GM21381 (cell line): ENCODE measurements around the gene BLOC1S5.
"Not testable (repeated sequence)": the region's sequence is repeated elsewhere in the genome, so short reads cannot be mapped to it uniquely, and the experiment has no call there.

Experiments used
- ATAC-seq: cut with Tn5 transposase; IDR thresholded peaks from one replicate; pipeline ENCODE4 v1.9.1; 2021; ENCODE audit warnings: mild to moderate bottlenecking, moderate library complexity; ENCODE audit not compliant: unreplicated experiment

BLOC1S5 gene

DNA sequence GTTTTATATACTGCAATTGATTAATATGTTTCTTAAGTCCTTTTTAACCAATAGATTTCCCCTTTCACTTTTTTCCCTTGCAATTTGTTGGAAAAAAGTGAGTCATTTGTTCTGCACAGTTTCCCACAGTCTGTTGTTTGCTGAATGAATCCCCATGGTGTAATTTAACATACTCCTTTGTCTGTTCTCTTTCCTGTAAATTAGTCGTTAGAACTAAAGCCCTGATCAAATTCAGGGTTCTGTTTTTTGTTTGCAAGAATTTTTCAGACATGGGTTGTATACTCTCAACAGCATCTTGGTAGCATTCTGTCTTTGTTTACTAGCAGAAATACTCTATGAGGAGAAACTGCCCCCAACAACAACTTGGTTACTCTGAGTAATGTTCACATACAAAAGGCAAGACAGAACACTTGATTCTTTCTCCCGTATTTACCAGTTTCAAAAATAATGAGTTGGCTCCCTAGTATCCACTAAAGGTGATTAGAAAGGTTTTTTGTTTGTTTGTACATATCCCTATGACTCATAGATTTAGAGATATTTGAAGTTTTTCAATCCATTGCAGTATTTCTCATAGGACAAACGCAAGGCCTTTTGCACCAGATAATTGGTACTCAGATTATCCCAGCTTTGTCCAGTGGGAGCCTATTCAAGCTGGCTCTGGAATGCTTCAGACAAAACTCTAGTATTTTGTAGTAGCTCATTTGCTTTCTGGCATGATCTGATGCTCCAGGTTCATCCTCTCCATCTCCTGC lies 16.5 kb downstream of the BLOC1S5 start:
- ATAC-seq = no peak

DNA sequence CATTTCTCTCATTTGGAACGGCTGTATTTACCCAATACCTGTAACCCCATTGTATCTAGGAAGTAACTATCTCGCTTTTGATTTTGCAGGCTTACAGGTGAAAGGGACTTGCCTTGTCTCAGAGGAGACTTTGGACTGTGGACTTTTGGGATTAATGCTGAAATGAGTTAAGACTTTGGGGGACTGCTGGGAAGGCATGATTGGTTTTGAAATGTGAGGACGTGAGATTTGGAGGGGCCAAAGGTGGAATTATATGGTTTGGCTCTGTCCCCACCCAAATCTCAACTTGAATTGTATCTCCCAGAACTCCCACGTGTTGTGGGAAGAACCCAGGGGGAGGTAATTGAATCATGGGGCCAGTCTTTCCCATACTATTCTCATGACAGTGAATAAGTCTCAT lies 18.4 kb downstream of the BLOC1S5 start:
- ATAC-seq = not testable (repeated sequence)

DNA sequence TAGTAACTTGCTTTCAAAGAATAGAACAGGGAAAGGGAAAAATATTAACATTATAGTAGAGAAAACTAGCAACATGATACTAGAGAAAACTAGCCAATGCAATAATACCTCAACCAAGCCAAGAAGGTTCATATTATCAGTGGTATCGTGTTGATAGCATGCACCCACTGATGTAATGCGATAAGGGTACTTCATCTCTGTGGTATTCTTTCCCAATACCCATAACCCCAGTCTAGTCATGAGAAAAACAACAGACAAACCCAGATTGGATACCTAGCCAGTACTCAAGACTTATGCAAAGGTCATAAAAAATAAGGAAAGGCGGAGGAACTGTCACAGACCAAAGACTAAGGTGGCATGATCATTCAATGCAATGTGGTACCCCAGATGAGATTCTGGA lies 21.0 kb downstream of the BLOC1S5 start:
- no peak for ATAC-seq

DNA sequence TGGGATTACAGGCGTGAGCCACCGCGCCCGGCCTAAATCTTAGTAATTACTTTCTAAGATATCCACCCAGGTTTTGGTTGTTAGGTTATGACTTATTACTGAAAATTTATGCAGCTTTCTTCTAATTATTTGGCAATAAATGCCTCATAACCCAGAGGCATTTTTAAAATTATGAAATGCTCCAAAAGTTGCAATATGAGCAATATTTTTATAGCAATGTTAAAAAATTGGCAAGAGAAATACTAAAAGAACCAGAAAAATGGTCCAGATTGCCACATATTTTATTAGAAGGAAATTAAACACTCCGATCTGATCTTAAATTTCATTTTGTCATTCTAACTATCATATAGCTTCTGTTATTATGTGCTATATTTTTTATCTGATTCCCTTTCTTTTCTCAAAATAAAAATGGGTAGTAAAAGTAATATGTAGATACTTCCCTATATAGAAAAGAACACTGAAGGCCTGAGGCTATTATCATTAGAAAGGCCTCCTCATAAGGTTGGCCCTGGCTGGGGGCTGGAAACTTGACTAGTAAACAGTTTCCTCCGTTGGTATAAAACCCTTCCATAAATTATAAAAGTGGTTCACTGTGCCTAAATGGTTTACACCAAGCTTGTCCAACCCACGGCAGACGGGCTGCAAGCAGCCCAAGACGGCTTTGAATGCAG lies 22.1 kb downstream of the BLOC1S5 start:
- no peak for ATAC-seq

DNA sequence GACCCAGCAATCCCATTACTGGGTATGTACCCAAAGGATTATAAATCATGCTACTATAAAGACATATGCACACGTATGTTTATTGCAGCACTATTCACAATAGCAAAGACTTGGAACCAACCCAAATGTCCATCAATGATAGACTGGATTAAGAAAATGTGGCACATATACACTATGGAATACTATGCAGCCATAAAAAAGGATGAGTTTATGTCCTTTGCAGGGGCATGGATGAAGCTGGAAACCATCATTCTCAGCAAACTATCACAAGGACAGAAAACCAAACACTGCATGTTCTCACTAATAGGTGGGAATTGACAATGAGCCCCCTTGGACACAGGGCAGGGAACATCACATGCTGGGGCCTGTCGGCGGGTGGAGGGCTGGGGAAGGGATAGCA lies 30.1 kb downstream of the BLOC1S5 start:
- ATAC-seq = not testable (repeated sequence)

DNA sequence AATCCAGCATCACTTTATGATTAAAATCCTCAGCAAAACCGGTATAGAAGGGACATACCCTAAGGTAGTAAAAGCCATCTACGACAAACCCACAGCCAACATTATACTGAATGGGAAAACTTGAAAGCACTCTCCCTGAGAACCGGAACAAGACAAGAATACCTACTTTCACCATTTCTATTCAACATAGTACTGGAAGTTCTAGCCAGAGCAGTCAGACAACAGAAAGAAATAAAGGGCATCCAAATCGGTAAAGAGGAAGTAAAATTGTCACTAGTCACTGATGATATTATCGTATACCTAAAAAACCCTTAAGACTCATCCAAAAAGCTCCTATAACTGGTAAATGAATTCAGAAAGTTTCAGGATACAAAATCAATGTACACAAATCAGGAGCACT lies 33.3 kb downstream of the BLOC1S5 start:
- ATAC-seq = no peak

DNA sequence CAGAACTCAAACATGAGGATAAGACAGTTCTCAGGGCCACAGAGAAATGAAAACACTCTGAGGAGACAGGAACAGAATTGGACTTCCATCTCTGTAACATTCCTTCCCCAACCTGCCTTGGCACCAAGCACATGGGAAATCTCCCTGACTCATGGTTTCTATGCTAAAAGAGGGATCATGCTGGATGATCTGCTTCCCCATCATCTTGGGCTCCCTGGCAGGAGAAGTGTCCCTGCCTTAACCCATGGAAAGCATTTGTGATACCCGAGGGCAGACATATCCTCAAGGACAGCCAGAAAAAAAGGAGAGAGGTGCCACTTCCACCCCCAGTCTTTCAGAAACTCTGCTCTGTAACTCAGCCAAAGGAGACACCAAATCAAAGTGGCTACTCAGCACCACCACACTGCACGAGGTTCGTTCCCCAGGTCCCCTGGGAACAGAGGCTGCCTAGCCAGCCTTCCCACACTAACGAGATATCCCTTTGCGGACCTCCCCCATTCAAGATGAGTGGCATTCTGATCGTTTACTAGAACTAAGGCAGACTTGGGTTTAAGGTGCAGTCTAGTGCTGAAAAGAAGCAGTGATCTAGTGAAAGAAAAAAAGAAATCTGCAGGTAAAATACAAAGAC lies 34.8 kb downstream of the BLOC1S5 start:
- ATAC-seq = no peak

DNA sequence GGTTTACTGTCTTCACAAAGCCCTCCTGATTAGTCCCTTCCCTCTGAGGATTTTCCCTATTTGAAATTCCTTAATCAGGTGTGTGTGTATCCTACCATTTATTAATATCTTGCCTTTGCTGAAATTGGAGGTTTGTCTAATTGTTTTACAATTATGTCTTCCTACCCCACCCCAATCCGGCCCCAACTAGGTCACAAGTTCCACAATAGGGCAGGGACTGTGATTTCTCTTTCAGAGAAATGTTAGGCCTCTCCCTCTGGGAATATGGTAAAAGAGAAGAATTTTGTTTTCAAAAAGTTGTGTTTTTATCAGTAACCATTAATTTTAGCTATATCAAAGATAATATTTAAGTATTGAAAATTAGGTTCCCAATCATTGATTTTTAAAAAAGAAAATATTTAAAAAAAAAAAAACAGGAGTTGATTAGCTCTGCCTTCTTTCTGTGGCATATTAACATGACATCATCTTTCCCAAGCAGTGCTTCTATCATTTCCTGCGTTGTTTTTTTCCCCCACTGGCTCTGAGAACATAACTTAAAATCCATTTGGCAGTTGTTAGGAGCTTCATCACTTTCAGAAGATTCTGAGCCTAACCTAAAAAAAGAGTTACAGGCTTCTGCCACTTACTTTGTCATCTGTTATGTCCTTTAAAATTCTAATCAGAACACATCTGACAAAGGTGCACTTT lies 36.1 kb downstream of the BLOC1S5 start:
- ATAC-seq = no peak

DNA sequence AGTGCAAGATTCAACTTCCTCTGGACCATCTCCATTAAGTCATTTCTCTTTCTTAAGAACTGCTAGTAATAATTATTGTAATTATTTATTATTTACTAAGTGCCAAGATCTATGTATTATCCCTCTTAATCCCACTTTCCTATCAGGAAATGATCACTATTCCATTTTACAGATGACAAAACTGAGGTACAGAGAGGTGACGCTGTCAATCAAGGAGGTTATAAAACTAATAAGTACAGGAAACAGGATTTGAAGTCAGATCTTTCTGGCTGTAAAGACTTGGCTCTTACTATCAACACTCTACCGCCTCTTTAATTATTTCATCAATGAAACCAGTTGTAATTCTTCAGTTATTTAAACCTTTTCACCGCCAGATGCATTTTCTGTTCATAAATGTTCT lies 37.4 kb downstream of the BLOC1S5 start:
- ATAC-seq = no peak

DNA sequence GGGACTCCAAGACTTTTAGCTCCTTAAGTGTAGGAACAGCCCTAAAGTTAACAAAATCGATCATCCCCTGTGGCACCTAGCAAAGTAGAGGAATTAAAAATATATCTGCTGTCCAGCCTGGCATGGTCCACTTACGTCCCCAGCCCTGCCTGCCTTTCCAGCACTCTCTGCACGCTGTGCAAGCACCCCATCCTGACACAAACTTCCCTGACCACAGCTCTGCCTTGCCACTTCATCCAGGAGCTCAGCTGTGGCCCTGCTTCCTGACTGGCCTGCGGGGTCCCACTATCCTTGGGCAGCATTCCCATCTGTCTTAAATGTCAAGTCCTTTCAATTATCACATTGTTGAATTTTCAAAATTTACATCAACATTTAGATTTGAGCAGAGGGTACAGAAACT lies 39.0 kb downstream of the BLOC1S5 start:
- no peak for ATAC-seq

DNA sequence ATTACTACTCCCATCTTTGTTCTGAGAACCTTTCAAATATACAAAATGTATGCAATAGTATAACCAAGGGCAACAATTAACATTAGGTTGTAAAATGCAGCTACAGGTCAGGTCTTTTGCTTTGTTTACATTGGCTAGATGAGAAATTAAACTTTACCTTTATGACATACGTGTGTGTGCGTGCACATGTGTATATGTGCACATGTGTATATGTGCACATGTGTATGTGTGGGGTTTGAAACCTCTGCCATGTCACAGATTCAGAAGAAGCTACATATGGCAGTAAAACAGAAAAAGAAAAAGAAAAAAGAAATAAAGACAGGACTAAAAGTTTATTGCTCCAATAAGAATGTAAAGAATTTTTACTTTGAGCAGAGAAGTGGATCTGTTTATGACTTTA lies 40.6 kb downstream of the BLOC1S5 start:
- no peak for ATAC-seq

DNA sequence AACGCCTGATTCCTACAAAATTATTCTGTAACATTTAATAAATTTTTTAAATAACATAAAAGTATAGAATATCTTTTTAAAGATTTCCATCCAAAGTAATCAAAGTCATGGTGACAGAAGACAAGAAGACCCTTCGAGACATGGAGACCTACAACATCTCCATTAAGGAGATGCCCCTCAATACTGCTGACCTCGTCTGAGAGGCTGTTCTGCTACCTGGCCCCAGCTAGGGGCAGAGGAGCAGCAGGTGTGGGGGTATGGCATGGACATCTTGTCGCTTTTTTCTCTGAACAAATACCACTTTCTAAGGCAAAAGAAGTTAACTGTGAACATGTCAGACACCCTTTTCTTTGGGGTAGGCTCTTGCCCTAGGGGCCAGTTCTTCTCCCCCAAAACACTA lies 44.1 kb downstream of the BLOC1S5 start:
- ATAC-seq = no peak

DNA sequence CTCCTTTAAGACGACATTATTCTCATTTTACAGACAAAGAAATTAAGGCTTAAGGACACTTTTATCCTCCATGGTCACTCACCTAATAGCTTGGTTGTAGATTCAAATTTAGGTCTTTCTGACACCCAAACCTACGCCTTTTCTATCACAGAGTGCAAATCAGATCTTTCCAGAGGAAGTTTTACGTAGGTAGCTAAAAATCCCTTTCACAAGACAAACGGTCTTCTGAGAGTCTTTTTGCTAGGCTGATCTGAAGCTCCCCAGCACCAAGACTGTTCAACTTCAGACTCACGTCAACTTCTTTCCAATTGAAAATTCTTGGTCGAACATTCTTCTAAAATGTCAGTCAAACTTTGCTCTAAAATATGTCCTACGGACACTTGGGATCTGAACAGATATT lies 46.5 kb downstream of the BLOC1S5 start:
- no peak for ATAC-seq

DNA sequence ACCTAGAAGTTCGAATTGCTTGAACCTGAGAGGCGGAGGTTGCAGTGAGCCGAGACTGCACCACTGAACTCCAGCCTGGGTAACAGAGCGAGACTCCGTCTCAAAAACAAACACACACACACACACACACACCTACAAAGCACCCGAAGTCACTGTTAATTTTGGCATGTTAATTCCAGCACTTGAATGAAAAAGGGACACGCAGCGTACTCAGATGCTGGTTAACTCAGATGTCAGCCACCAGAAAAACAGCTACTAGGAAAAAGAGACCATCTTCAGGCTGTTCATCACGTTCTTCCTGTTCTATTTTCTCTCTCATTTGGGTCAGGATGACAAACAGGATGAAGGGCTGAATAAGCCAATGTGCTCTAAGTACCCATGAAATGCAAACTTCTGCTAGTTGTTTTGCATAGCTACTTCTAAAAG lies 46.9 kb downstream of the BLOC1S5 start:
- ATAC-seq = no peak

DNA sequence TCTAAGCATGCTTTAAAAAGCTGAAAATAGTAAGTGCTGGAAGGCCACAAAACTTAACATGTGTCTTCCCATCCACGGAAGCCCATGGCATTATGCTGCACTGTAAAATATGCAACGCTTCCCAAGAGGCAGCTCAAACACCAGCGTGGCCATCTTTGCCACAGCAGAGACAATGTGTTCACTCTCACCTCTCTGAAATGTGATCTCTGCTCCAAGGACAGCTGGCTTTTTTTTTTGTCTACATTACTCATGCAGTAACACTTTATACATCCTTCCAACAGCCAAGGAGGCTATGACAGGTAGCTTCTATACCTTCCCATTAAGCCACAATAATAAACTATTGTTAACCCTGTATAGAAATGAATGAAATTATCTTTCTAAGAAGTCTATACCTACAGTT lies 49.2 kb downstream of the BLOC1S5 start:
- ATAC-seq = no peak

DNA sequence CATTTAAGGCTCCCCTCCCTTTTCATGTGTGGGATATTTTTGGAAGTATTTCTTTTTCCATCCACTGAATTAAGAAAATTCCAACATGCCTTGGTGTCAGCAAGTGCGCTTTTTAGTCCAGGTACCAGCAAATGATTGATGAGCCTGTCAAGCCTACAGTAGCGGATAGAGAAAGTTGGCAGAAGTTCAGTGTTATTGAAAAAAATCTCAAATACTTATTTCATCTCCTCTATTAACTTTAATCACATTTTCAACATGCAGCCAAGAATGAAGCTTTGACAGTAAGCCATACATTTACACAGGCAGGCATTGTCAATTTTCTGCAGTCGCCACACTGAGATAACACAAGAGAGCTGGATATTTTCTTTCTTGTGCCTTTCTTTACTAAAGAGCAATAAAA lies 50.4 kb downstream of the BLOC1S5 start:
- ATAC-seq = no peak

DNA sequence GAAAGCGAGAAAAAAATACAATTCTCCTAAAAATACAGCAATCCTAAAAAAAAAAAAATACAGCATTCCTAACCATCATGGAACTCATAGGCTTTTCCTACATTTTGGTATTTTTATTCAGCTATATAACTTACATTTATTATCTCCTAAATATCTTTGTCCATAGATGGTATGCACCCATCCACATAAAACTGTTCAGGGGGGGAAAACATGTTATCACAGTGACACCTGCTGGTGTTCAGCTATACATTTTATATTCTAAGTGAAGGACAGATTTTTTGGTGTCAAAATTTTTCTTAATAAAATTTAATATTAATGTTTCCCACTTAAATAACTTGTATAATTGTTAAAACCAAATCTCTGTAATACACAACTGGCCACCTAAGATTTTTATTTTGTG lies 58.0 kb downstream of the BLOC1S5 start:
- ATAC-seq = no peak

DNA sequence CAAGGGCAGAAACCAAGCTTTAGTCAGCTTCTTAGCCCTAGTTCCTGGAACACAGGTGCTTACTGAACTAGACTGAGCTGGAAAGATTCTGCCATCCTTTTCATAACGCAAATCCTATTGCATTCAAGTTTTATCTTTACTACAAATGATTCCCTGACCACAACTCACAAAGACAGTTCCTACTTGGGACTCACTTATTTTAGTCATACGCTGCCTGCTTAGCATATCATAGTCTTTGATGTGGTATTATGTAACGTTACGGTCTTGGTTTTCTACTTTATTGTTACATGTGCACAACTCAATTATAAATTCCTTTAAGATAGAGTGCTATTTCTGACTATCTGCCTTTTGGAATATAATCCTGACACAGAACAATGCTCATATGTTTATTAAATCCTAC lies 59.1 kb downstream of the BLOC1S5 start:
- no peak for ATAC-seq

DNA sequence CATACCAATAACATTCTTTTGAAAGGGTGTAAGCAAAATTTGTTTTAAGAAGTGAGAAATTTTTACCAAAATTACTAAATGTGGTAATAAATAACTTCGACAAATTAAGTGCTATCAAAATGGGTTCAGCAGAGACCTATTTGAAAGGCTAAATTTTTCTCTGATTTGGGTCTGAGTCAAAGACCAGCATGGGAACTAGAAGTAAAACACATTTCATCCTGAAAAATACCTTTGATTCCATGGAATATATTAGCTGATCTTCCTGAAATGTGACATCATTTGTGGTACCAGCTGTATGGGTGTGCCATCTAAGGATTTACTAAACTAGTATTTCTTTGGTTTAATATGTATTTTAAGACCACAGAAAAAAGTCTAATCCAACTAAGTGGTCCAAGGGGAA lies 63.6 kb downstream of the BLOC1S5 start:
- ATAC-seq = no peak

DNA sequence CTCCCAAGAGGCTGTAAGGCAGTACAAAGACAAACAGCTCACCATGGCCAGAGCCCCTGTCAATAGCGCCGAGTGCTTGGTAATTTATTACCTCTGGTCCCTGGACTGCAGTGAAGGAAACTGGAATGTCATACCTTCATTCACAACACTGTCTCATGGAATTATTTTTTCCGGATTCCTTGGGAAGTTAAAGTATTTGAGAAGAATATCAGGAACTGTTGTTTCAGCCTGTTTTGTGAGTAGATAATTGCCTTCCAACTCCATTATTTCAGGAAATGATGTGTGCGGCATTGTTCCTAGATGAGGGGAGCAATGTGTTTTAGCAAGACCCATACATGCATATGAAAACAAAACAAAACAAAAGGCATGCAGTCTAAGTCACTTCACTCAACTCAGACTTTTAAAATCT lies 64.0 kb downstream of the BLOC1S5 start:
- no peak for ATAC-seq

DNA sequence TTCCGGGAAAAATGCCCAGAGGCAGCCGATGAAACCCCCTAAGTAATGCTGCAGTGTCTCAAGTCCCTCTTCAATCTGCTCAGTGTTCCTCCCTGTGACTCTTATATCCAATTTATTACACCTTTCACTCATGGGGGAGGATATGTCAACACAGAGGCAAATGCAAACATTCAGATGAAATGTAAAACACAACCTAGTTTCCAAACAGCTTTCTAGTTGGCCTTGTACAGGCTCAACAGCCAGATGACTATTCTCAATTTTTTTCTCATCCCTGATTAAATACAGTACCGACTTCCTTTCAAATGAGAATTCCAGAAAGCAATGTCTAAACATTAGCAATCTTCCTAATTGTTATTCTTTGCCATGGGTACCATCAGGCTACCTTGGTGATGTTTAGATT lies 65.0 kb downstream of the BLOC1S5 start:
- ATAC-seq = no peak
